ENCODE data around the gene ZSCAN30.
"Not testable (repeated sequence)": the region's sequence is repeated elsewhere in the genome, so short reads cannot be mapped to it uniquely, and the experiment has no call there.

Gene ZSCAN30

GRCh38 chr18:35227254-35227653 is 62.8 kb downstream of the ZSCAN30 start:
- no peak for DNase-seq

DNA sequence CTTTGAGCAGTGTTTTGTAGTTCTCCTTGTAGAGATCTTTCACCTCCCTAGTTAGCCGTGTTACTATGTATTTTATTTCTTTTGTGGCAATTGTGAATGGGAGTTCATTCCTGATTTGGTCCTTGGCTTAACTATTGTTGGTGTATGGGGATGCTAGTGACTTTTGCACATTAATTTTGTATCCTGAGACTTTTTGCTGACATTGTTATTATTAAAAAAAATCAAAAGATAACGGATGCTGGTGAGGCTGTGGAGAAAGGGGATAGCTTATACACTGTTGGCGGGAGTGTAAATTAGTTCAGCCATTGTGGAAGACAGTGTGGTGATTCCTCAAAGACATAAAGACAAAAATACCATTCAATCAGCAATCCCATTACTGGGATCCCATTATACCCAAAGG is 66.2 kb downstream of the ZSCAN30 start:
- DNase-seq = no peak

DNA sequence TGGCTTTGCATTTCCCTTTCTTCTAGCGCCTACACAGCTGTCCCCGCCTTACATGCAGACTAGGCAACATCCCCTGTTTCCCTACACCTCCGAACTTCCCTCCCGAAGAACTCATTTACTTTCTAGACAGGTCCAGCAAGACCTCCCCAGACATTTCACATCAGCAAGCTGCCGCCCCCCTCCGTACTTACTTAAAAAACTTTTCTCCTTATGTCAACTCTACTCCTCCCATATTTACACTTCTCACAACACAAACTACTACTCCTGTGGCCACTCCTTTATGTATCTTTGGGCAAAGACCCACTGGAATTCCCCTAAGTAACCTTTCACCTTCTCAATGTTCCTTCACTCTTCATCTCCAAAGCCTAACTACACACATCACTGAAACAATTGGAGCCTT is 69.6 kb downstream of the ZSCAN30 start:
- DNase-seq = no peak

- not testable (repeated sequence) for DNase-seq
Measured at GRCh38 chr18:35219331-35219730, 70.7 kb downstream of the ZSCAN30 start.

DNA sequence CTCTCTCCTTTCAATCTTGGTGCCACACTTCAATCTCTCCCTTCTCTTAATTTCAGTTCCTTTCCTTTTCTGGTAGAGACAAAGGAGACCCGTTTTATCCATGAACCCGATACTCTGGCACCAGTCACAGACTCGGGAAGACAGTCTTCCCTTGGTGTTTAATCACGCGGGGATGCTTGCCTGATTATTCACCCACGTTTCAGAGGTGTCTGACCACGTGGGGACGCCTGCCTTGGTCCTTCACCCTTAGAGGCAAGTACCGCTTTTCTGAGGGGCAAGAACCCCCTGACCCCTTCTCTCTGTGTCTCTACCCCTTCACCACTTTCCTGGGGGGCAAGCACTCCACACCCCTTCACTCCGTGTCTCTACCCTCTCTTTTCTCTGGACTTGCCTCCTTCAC is 73.4 kb downstream of the ZSCAN30 start:
- DNase-seq = not testable (repeated sequence)

- no peak for DNase-seq
Measured at GRCh38 chr18:35215026-35215425, 75.0 kb downstream of the ZSCAN30 start.

- not testable (repeated sequence) for DNase-seq
Measured at GRCh38 chr18:35205746-35206458, 84.1 kb downstream of the ZSCAN30 start.

GRCh38 chr18:35205199-35205712 is 84.8 kb downstream of the ZSCAN30 start:
- no peak for DNase-seq

DNA sequence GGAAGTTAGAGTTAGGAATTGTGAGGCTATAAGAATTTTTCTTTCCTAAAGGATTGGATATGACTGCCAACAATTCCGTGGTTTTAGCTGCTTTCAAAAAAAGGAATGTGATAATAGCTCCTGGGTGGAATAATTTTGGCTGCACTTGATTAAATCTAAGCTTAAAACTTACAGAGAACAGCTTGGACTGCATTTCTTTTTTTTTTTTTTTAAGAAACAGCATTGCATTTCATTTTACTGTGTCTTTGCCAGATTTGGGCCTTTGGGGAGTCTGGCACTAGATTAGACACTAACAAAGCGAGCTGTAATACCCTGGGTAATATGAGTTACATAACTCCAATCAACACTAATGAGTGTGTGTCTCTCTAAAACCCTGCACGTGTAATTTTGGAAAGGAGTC is 87.0 kb downstream of the ZSCAN30 start:
- no peak for DNase-seq

DNA sequence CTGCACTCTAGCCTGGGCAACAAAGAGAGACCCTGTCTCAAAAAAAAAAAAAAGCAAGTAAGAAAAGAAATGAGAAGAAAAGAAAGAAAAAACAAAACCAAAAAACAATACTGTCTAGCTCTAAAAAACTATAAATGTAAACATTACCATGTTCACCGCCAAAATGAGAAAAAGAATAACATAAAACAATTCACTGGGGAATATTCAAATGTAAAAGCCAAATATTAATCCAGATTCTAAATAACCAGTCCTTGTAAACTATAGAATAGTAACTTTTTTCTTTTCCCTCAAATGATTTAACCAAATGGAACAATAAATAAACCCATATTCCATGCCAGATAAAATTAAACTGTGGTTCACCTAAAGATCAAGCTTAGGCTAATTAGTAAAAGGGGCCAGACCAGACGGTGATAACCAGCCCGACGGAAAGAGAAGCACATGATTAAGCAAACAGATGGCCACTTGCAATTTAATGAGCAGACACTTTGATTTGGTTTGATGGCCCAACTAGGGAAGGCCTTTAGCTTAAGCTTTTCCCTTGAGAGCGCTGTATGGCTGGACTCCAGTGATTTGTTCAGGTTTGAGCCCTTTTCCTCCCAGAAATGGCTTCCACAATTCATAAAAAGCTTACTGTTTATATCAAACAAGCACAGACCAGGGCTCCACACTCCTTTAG is 88.6 kb downstream of the ZSCAN30 start:
- no peak for DNase-seq

All from activated CD4-positive, alpha-beta T cell treated with anti-CD3 and anti-CD28 coated beads, Interleukin-10, Interleukin-2, amounts not matched to agents 100 ng/mL and 50 ng/mL, durations not matched to agents 16 hours and 8 hours (primary cell).